Measurements from ENCODE around the gene RNF181.
"Not testable (repeated sequence)": the region's sequence is repeated elsewhere in the genome, so short reads cannot be mapped to it uniquely, and the experiment has no call there.

The RNF181 gene

GRCh38 chr2:85596486-85597143 lies 1.1 kb downstream of the RNF181 start:
- DNase-seq (ENCODE audit: low read depth) = no peak

DNA sequence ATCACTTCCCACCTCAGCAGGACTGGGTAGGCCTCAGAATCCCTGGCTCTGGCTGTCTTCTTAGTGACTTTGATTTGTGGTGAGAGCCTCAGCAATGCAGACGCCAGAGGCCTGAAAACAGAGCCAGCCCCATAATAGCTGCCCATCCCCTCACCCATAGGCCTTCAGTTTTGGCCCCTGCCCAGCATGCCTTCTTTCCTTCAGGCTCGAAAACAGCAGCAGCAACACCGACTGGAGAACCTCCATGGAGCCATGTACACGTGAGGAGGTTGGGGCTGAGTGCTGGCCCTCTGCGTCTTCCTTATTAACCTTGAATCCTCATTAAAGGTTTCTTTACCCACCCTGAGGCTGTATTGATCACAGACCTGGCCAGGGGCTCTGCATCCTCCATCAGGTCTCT lies 1.7 kb downstream of the RNF181 start:
- DNase-seq (ENCODE audit: low read depth) = no peak

DNA sequence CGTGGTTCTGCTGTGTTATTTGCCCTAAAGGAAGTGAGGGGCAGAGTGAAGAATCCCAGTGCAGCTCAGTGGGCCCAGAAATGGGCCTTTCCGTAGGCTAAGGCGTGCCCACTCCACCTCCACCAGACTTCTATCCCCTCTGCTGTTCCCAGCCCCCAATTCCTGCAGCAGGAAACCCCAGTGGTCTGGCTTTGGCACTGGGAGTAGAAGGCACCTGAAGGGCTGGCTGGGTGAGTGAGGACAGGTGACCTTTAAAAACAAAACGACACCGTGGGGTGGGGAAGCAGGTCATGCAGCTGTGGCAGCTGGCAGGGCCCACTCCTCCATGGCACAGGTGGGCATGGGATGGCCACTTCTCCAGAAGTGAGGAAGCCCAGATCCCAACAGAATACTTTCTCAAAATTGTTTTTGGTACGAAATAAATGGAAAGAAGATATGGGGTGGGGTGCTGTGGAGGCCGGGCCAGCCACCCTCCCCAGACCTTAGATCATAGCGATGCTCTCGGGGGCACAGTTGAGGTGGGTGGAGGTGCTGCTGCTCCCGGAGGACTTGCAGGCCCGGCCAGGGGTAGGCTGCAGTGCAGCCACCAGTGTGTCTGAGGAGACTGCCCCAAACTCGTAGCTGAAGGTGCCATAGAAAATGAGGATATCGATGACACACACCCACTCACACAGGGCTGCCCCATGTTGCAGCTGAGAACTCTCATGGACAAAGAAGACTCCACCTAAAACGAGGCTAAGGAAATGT lies 3.2 kb downstream of the RNF181 start:
- no peak for DNase-seq (ENCODE audit: low read depth)

DNA sequence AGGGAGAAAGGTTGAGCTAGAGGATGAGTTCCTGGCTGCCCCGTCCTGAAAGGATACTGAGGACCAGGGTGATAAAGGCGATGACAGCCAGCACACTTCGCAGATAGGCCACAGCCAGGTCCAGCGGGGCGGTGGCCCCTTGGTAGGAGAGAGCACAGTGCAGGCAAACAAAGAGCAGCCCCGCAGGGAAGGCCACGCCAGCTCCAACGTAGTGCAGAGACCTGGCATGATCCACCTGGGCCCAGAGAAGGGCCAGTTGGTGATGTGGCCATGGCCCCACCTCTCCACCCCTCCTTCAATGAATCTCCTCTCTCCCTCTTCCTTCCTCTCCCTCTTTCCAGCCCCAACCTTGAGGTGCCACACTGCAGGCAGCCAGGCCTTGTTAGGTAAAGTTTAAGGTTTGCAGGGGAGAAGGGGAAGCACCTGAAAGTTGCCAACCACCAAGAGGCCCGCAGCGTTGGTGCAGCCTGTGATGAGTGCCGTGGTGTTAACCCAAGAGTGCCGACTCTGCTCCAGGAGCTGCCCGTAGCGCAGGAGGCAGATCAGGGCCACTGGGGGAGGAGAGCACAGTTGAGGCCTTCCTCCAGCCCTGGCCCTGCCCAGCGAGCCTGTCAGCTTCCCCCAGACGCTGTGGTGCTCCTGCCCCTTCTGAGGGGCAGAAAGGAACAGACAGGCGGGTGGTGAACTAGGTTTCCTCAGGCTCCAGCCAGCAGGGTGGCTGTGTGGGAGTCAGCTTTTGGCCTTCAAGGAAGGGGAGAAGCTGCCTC lies 4.1 kb downstream of the RNF181 start:
- DNase-seq (ENCODE audit: low read depth) = no peak

GRCh38 chr2:85600235-85600575 lies 4.7 kb downstream of the RNF181 start:
- no peak for DNase-seq (ENCODE audit: low read depth)

- DNase-seq (ENCODE audit: low read depth) = no peak
Measured at GRCh38 chr2:85600951-85601770, 5.6 kb downstream of the RNF181 start.

GRCh38 chr2:85601771-85602475 lies 6.4 kb downstream of the RNF181 start:
- DNase-seq (ENCODE audit: low read depth) = no peak

- DNase-seq (ENCODE audit: low read depth) = peak; percentile 72
Measured at GRCh38 chr2:85602476-85603234, 7.1 kb downstream of the RNF181 start, which contains the start of gene TMEM150A. Gene TMEM150A (minus strand): TSS chr2:85602698. CDS start chr2:85601948, 750 bp downstream.

DNA sequence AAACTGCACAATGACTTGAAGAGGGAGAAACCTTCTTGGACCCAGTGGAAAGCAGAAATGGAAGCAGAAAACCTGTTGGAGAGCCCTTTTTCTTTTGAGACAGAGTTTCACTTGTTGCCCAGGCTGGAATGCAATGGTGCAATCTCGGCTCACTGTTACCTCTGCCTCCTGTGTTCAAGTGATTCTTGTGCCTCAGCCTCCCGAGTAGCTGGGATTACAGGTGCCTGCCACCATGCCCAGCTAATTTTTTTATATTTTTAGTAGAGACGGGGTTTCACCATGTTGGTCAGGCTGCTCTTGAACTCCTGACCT lies 8.5 kb downstream of the RNF181 start:
- DNase-seq (ENCODE audit: low read depth) = not testable (repeated sequence)

- DNase-seq (ENCODE audit: low read depth) = no peak
Measured at GRCh38 chr2:85604568-85605339, 9.2 kb downstream of the RNF181 start.

DNA sequence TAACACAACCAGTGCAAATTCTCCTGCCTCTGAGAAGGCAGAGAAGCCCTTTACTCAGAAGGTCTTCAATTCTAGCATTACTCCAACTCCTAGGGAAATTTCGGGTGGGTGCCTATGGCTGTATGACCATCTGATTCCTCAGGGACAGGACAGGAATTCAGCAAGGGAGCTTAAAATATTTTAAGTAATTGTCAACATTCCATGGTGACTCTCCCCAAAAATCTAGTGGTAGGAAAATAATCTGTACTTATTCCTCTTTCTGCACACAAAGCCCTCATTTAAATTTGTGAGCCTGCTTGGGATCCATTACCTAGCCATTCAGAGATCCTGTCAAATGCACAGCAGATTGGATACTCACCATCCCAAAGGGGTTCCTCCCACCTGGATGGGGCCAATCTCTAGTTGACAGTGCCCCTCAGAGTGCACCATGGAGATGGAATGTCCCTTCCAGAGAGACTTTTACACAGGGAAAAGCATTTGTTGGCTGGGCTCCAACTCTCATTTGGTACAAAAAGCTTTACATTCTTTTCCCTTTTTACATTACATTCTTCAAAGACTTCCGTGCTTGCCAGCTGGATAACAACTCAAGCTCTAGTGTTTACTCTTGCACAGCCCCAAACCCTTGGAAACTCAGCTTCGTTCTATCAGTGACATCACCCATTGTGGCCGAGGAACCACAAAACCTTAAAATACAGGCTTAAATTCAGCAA lies 10.0 kb downstream of the RNF181 start:
- DNase-seq (ENCODE audit: low read depth) = no peak

DNA sequence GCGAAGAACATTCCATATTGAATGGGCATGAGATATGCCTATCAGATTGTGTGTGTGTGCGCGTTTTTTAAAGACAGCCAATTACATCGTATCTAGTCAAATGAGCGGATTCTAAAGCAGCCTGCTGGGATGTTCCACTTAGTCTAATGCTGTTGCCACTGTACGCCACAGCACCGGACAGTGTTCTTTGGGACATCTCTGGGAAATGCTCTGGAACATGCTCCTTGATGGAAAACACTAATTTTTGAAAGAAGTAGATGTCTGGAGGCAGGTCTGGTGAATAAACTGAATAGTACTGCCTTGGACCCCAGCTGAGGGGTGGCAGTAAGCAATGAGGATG lies 10.5 kb downstream of the RNF181 start:
- no peak for DNase-seq (ENCODE audit: low read depth)

DNA sequence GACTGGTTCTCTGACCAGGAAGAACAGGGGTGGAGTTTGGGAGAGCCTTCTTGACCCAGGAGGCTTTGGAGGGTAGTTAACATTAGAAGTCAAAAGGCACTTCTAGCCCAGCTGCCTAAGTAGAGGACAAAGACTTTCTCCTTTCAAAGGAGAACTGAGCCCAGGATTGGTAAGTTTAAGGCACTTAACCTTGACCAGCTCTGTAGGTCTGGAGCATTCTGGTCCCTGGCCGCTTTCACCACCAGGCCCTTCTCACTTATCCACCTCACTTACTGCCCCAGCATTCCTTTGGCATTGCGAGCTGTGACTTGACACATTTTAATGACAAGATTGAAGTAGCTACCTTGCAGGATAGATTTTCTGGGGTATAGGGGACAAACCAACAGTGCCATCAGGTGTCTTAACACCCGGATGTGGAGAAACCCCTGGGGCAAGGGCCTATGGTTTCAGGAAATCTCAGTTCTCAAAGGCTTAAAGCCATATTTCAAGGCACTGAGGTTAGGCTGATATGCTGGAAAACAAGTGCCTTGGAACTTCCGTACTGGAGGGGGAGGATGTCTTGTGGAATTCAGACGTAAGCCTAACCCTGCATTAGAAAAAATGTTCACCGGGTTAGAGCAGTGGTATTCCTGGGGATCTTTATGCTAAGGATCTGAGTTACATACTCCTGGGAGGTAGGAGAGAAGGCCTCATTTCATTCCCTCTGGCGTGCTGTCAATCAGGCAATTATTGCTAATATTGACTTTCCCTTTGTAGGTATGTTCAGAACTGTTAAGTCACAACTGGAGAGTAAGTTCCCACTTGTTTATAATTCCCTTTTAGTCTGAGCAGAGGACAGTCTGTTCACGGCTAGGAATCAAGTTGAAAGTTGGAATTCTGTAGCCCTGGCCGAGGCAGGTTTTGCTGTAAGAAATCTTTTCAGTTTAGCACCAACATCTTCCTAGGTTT lies 12.0 kb downstream of the RNF181 start:
- DNase-seq (ENCODE audit: low read depth) = no peak

DNA sequence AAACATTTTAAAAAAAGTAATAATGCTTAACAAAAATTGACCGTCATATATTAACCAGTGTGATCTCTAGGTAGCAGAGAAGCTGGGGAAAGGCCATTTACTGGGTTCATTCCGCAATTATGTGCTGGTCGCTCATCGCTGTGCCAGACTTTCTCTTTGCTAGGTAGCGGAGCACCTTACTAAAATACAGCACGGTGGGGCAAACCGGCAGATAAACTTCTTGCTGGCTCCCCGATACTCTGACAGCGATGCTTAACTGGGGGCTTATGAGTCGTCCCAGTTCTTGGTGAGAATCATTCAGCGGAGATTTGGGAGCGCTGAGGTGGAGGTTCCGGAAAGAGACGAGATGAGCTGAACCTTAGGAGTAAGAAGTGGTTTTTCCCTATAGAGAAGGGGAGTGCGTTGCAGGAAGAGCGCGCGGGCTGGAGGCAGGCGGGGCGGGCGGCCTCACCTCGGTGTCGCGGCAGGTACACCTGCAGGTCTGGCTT lies 15.7 kb downstream of the RNF181 start:
- DNase-seq (ENCODE audit: low read depth) = no peak

DNA sequence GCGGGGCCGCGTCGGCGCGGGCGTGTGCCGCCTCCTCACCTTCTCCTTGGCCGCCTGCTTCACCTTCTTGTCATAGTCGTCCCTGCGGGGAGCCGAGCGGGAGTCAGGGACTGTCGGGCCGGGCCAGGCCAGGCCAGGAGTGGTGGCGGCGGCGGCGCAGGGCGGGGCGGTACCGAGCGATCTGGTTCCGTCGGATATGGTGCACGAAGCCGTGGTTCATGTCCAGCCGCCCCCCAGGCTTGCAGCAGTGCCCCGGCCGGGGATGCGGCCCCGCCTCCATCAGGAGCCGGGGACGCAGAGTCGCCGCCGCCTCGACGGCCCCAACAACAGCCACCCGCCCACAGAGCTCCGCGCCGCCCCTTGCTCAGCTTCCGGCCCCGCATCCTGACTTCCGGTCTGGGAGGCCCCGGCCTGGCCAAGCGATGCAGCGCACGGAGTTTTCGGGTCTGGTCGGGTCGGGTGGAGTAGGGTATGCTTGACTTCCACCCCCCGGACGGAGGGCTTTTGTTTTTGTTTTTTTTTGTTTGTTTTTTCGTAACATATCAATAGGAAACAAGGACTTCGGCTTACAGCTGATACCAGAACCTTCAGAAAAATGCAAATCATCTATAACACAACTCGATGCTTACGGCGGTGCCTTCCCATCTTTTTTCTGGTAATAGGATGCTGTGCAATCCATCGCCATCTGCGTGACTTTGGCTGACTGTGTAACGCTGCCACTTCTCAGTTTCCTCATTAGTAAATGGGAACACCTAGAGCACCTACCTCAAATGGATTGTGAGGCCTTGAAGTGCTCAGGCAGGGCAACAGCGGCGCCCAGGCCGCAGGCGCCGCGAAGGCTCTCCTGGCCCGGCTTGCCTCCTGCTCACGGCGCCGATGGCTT lies 16.4 kb downstream of the RNF181 start, which contains the start of gene C2orf68:
C2orf68 (minus strand) TSS at position 362 of the 883 bp plus-strand sequence; CDS start at position 280, 82 bp downstream.
- peak; percentile 74 for DNase-seq (ENCODE audit: low read depth)

DNA sequence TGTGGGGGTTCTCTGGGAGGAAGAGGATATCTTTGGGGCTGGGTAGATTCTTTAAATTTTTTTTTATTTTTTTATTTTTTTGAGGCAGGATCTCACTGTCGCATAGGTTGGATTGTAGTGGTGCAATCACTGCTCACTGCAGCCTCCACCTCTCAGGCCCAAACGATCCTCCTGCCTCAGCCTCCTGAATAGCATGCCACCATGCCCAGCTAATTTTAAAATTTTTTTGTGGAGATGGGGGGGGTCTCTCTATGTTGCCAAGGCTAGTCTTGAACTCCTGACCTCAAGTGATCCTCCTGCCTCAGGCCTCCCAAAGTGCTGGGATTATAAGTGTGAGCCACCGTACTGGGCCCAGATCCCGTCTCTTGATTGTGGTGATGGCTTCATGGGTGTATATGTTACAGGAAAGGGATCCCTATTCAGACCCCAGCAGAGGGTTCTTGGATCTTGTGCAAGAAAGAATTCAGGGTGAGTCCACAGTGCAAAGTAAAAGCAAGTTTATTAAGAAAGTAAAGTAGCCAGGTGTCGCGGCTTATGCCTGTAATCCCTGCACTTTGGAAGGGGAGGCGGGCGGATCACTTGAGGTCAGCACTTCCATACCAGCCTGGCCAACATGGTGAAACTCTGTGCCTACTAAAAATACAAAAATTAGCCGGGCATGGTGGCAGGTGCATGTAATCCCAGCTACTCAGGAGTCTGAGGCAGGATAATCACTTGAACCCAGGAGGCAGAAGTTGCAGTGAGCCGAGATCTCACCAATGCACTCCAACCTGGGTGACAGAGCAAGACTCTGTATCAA lies 18.4 kb downstream of the RNF181 start:
- no peak for DNase-seq (ENCODE audit: low read depth)
